Thyroid gland (tissue), 4 donors: ENCODE results near the gene VEPH1. TPM values are rescaled to one million over a fixed set of nuclear protein-coding genes. Genes with fewer than 3 reads are reported as not detected.

Experiments
- DNase-seq, 2 donors: peaks; one replicate each; pipeline ENCODE4 v3.0.0-alpha.2; 2019
- H3K27ac ChIP-seq, 3 donors: fragments of 200-600 bp; sonication (generic); 1 replicate in 2 of 3; 2 replicates in 1 of 3; pipeline ENCODE4 v1.5.1; 2016 to 2019; ENCODE audit warnings: mild to moderate bottlenecking in 1 of 3, moderate library complexity in 1 of 3
- H3K27me3 ChIP-seq: fragments of 200-600 bp; sonication (generic); one replicate; pipeline ENCODE4 v1.5.1; 2019
- H3K36me3 ChIP-seq, 2 donors: fragments of 200-600 bp; sonication (generic); one replicate each; pipeline ENCODE4 v1.5.1; 2016 to 2019
- H3K4me1 ChIP-seq, 2 donors: fragments of 200-600 bp; sonication (generic); one replicate each; pipeline ENCODE4 v1.5.1; 2017 to 2019
- H3K4me3 ChIP-seq, 3 donors: fragments of 200-600 bp; sonication (generic); replicated peaks in 1 of 3; 1 replicate in 2 of 3; 2 replicates in 1 of 3; pipeline ENCODE4 v1.5.1; 2016; ENCODE audit warnings: mild to moderate bottlenecking in 1 of 3
- H3K9me3 ChIP-seq: fragments of 200-600 bp; sonication (generic); one replicate; pipeline ENCODE4 v1.5.1; 2017
- POLR2A ChIP-seq, 2 donors: fragments of 450-650 bp; IDR thresholded peaks; one replicate each; pipeline ENCODE4 v1.6.1; 2017; ENCODE audit warnings: antibody characterized with exemption in 2 of 2, mild to moderate bottlenecking in 2 of 2, moderate library complexity in 1 of 2
- WGBS, 2 donors: methylation state at CpG; one replicate each; pipeline ENCODE4 v1.1.5; 2017; 5-methylcytosine and 5-hydroxymethylcytosine counted together
- intact Hi-C: fragments of 100-400 bp; cut with DNase I; formaldehyde crosslinking; loops from one replicate; pipeline ENCODE4 v1.15.1; 2023
- total RNA-seq, 4 donors: library from RNA; depleted of rRNA; stranded (reverse); fragments of >200 nt; gene quantifications; one replicate each; pipeline ENCODE4 v1.2.3, GENCODE V29; 2016
- TF ChIP-seq, protein P1 (sequence below), 6 experiments: fragments of 200-600 bp in 3 of 6; fragments of 450-650 bp in 3 of 6; sonication (generic) in 3 of 6; IDR thresholded peaks; one replicate each; pipeline ENCODE4 v1.5.1; 2016 to 2019; ENCODE audit warnings: antibody characterized with exemption in 6 of 6, mild to moderate bottlenecking in 2 of 6, inconsistent platforms in 1 of 6, moderate library complexity in 1 of 6

The VEPH1 gene
- total RNA-seq, 4 donors from 2014 or later = 1.7 to 12.0 (median 5.0) TPM

DNA sequence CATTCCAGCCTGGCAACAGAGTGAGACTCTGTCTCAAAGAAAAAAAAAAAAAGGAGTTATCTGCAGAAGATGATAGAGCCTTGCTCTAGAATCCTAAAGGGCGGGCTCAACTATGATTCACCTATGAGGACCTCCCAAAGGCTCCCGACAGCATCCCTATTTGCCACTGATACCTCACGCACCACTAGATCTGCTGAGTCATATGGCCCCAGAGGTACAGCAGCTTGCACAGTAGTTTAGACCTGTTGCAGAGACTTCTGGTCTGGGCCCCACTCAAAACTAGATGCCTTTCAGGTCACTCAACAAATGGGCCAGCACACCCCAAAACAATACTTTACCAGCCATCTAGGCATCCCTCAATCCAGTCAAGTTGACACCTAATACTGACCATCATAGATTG is 104.6 kb downstream of the VEPH1 start:
- H3K36me3 ChIP-seq = no peaks in the 10 kb centered on the region
- no peak overlapping the region for H3K4me3 ChIP-seq
- no peak overlapping the region for H3K27ac ChIP-seq
- intact Hi-C loops = no loop called here
- H3K27me3 ChIP-seq = no peaks in the 10 kb centered on the region
- no peaks in the 10 kb centered on the region for H3K4me1 ChIP-seq
- WGBS, 2 donors = 97 to 98% methylated on average over 3 of the region's 3 CpGs
- TF ChIP-seq, protein P1, sequence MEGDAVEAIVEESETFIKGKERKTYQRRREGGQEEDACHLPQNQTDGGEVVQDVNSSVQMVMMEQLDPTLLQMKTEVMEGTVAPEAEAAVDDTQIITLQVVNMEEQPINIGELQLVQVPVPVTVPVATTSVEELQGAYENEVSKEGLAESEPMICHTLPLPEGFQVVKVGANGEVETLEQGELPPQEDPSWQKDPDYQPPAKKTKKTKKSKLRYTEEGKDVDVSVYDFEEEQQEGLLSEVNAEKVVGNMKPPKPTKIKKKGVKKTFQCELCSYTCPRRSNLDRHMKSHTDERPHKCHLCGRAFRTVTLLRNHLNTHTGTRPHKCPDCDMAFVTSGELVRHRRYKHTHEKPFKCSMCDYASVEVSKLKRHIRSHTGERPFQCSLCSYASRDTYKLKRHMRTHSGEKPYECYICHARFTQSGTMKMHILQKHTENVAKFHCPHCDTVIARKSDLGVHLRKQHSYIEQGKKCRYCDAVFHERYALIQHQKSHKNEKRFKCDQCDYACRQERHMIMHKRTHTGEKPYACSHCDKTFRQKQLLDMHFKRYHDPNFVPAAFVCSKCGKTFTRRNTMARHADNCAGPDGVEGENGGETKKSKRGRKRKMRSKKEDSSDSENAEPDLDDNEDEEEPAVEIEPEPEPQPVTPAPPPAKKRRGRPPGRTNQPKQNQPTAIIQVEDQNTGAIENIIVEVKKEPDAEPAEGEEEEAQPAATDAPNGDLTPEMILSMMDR (IDR thresholded peaks at IDR 0.05) = no peak
- TF ChIP-seq POLR2A (IDR thresholded peaks at IDR 0.05) = no peak
- no peaks in the 10 kb centered on the region for H3K9me3 ChIP-seq
- no peak for DNase-seq

DNA sequence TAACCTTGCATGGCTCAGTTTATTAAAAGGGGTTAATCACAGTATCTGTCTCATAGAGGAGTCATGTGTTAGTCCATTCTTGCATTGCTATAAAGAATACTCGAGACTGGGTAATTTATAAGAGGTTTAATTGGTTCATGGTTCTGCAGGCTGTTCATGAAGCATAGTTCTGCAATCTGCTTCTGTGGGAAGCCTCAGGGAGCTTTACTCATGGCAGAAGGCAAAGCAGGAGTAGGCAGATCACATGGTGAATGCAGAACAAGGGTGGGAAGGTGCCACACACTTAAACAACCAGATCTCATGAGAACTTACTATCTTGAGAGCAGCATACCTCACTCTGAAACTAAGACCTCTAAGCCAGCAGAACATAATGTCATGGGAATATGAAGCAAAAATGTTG is 108.8 kb downstream of the VEPH1 start:
- intact Hi-C loops = no loop called here
- Histone ChIP-seq H3K36me3 (no peaks in the 10 kb centered on the region), H3K27me3 (no peaks in the 10 kb centered on the region), H3K4me1 (no peaks in the 10 kb centered on the region), H3K27ac (no peak overlapping the region), H3K4me3 (no peak overlapping the region), H3K9me3 (no peaks in the 10 kb centered on the region)
- DNase-seq = no peak
- WGBS, 2 donors = 83 to 86% methylated on average over 1 of the region's 1 CpG
- TF ChIP-seq, protein P1 (IDR thresholded peaks at IDR 0.05) = no peak
- no peak for TF ChIP-seq POLR2A (IDR thresholded peaks at IDR 0.05)

DNA sequence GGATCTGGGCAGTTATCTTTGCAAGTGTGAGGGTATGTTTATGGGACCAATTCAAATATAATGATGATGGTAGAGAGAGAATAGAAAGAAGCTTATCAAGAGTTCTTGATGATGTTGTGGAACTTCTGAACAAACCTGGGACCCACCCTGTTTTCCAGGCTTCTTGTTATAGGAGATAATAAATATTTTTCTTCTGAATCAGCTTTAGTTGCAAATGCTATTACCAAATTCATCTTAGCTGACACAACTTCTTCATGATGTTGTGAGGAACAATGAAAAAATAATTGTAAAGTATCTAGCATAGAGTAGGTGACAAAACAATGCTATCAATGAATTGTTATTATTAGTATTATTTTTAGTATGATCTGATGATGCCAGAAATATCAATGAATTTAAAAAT is 110.1 kb downstream of the VEPH1 start:
- Histone ChIP-seq H3K27me3 (no peaks in the 10 kb centered on the region), H3K4me1 (no peaks in the 10 kb centered on the region), H3K36me3 (no peaks in the 10 kb centered on the region), H3K27ac (no peak overlapping the region), H3K4me3 (no peak overlapping the region), H3K9me3 (no peaks in the 10 kb centered on the region)
- DNase-seq = no peak
- TF ChIP-seq POLR2A (IDR thresholded peaks at IDR 0.05) = no peak
- TF ChIP-seq, protein P1 (IDR thresholded peaks at IDR 0.05) = no peak
- intact Hi-C loops = no loop called here

DNA sequence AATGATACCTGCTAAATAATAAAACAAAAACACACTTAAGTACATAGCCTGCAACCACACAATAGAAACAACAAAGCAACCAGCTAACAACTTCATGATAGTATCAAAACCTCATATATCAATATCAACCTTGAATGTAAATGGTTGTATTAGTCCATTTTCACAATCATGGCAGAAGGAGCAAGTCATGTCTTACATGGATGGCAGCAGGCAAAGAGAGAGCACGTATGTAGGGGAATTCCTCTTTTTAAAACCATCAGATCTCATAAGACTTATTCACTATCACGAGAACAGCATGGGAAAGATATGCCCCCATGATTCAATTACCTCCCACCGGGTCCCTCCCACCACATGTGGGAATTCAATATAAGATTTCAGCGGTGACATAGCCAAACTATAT is 111.1 kb downstream of the VEPH1 start:
- 94 to 98% methylated on average over 4 of the region's 4 CpGs for WGBS, 2 donors
- H3K4me1 ChIP-seq = no peaks in the 10 kb centered on the region
- TF ChIP-seq POLR2A (IDR thresholded peaks at IDR 0.05) = no peak
- TF ChIP-seq, protein P1 (IDR thresholded peaks at IDR 0.05) = no peak

DNA sequence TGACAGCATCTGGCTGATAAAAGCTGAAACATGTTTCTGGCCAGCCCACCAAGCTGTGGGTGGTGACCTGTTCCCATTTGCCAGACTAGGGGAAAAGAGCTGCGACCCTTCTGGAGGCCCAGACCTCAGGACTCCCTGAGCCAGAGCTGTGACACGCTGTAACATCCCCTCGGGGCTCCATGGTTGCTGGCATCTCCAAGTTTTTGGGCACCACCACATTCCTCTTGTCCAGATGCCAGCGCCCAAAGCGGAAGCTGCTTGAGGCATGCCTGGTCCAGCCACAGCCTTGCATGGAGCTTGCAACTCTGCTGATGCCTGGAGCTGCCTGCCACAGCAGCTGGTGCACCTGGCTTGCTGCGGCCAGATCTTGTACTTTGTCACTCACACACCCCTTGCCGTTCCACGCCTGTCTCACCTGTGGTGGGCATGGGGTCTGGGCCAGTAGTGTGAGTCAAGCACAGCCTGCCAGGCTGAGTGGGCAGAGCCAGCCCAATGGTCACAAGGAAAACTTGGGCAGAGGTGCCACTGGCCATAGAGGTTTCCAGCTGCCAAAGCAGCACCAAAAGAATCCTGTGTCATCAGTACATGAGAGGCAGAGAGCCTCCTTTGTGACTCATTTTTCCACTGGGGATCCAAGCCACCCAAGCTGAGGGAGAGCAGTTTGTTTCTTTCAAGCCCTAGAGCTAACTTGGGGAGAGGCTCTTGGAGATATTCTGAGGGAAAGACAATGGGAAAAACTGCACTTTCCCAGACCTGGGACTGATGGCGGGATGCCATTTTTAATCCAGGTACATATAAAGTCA is 112.3 kb downstream of the VEPH1 start:
- Histone ChIP-seq H3K4me3 (no peak overlapping the region), H3K36me3 (no peaks in the 10 kb centered on the region), H3K27me3 (no peaks in the 10 kb centered on the region), H3K27ac (no peak overlapping the region), H3K9me3 (no peaks in the 10 kb centered on the region), H3K4me1 (no peaks in the 10 kb centered on the region)
- 95 to 96% methylated on average over 9 of the region's 9 CpGs for WGBS, 2 donors
- no peak for DNase-seq
- TF ChIP-seq, protein P1 (IDR thresholded peaks at IDR 0.05) = no peak
- no peak for TF ChIP-seq POLR2A (IDR thresholded peaks at IDR 0.05)
- intact Hi-C loops = no loop called here

More for the DNA sequence above, 111.1 kb downstream of the VEPH1 start:
- no peaks in the 10 kb centered on the region for H3K27me3 ChIP-seq
- intact Hi-C loops = no loop called here
- no peak overlapping the region for H3K27ac ChIP-seq
- H3K4me3 ChIP-seq = no peak overlapping the region
- no peaks in the 10 kb centered on the region for H3K9me3 ChIP-seq
- DNase-seq = no peak
- no peaks in the 10 kb centered on the region for H3K36me3 ChIP-seq
